DND-41 (cell line): ENCODE measurements around the gene TMEM181.

Experiments used
- ATAC-seq: fragments of 200-7000 bp; cut with Tn5 transposase; 3 replicates; pipeline ENCODE4 v1.9.1; 2021; ENCODE audit warnings: low read depth; ENCODE audit not compliant: insufficient read depth
- DNase-seq: peaks from one replicate; pipeline ENCODE4 v3.0.0-alpha.2; 2020
- H2AFZ ChIP-seq: 2 replicates; pipeline ENCODE4 v1.6.0; 2012; ENCODE audit warnings: low read depth, low read length
- H3K27ac ChIP-seq: 2 replicates; pipeline ENCODE4 v1.5.1; 2012; ENCODE audit warnings: low read length, inconsistent platforms
- H3K27me3 ChIP-seq: fragments of 200-600 bp; sonication (generic); 2 replicates; pipeline ENCODE4 v1.6.0; 2012; ENCODE audit warnings: low read length, mild to moderate bottlenecking, inconsistent platforms; ENCODE audit not compliant: insufficient read depth, poor library complexity
- H3K36me3 ChIP-seq: 2 replicates; pipeline ENCODE4 v1.5.1; 2012; ENCODE audit warnings: low read length, inconsistent platforms; ENCODE audit not compliant: insufficient read depth
- H3K4me1 ChIP-seq: 2 replicates; pipeline ENCODE4 v1.5.1; 2012; ENCODE audit warnings: mild to moderate bottlenecking, low read length; ENCODE audit not compliant: insufficient read depth
- H3K4me2 ChIP-seq: 2 replicates; pipeline ENCODE4 v1.6.0; 2012; ENCODE audit warnings: mild to moderate bottlenecking, moderate library complexity, low read length, inconsistent platforms; ENCODE audit not compliant: insufficient read depth
- H3K4me3 ChIP-seq, 2 experiments: fragments of 200-600 bp in 1 of 2; shearing (Covaris generic) in 1 of 2; 2 replicates each; pipeline ENCODE4 v1.5.1; 2012 to 2016; ENCODE audit warnings: inconsistent platforms in 2 of 2, low read length in 2 of 2, mild to moderate bottlenecking in 2 of 2, low read depth in 1 of 2, moderate library complexity in 1 of 2
- H3K79me2 ChIP-seq: 2 replicates; pipeline ENCODE4 v1.6.0; 2012; ENCODE audit warnings: low read length, inconsistent platforms; ENCODE audit not compliant: insufficient read depth
- H3K9ac ChIP-seq: 2 replicates; pipeline ENCODE4 v1.6.0; 2012; ENCODE audit warnings: low read depth, mild to moderate bottlenecking, inconsistent platforms, low read length, moderate library complexity
- H3K9me3 ChIP-seq: 2 replicates; pipeline ENCODE4 v1.5.1; 2012; ENCODE audit warnings: low read length, moderate library complexity, mild to moderate bottlenecking, inconsistent platforms; ENCODE audit not compliant: insufficient read depth, severe bottlenecking
- H4K20me1 ChIP-seq: 2 replicates; pipeline ENCODE4 v1.6.0; 2012; ENCODE audit warnings: low read length; ENCODE audit not compliant: insufficient read depth
- EZH2 ChIP-seq: IDR thresholded peaks from 3 replicates; pipeline ENCODE4 v1.6.1; 2012; ENCODE audit warnings: borderline replicate concordance, low read depth, mild to moderate bottlenecking, moderate library complexity, low read length, inconsistent platforms; ENCODE audit not compliant: severe bottlenecking
- TF ChIP-seq, protein P1 (sequence below): IDR thresholded peaks from 2 replicates; pipeline ENCODE4 v1.5.1; 2012; ENCODE audit warnings: borderline replicate concordance, low read length, moderate library complexity, mild to moderate bottlenecking; ENCODE audit not compliant: poor library complexity, severe bottlenecking; ENCODE audit errors: extremely low read depth

TMEM181 gene

DNA sequence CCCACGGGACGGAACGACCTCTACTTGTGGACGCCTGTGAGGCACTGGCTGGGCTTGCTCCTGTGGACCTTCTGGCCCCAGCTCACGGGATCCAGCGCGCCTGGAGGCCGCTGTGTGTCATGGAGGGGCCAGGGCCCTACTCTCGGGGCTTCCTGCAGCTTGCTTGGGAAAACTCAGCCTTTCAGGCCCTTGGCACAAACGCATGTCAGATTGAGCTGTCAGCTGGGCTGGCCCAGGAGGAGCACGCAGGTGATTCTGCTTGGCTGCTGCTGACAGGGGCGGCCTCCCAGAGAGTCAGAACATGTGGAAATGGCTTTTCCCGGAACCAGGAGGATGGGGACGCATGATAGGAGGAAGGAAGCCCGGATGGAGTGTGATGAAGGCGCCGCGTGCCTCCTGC, 39.7 kb downstream of the TMEM181 start:
- no peak overlapping the region for H3K4me2 ChIP-seq
- no peak overlapping the region for H3K4me3 ChIP-seq
- peaks cover 7% of the 10 kb centered on the region; the same call in 1 of the 2 replicates for H4K20me1 ChIP-seq
- no peak overlapping the region for H3K27ac ChIP-seq
- no peaks in the 10 kb centered on the region for H3K9me3 ChIP-seq
- no peaks in the 10 kb centered on the region for H3K4me1 ChIP-seq
- no peaks in the 10 kb centered on the region for H3K79me2 ChIP-seq
- ATAC-seq (no peak), DNase-seq (no peak)
- H3K27me3 ChIP-seq, result no peaks in the 10 kb centered on the region
- no peak overlapping the region for H2AFZ ChIP-seq
- TF ChIP-seq EZH2, result no peak
- TF ChIP-seq, protein P1, sequence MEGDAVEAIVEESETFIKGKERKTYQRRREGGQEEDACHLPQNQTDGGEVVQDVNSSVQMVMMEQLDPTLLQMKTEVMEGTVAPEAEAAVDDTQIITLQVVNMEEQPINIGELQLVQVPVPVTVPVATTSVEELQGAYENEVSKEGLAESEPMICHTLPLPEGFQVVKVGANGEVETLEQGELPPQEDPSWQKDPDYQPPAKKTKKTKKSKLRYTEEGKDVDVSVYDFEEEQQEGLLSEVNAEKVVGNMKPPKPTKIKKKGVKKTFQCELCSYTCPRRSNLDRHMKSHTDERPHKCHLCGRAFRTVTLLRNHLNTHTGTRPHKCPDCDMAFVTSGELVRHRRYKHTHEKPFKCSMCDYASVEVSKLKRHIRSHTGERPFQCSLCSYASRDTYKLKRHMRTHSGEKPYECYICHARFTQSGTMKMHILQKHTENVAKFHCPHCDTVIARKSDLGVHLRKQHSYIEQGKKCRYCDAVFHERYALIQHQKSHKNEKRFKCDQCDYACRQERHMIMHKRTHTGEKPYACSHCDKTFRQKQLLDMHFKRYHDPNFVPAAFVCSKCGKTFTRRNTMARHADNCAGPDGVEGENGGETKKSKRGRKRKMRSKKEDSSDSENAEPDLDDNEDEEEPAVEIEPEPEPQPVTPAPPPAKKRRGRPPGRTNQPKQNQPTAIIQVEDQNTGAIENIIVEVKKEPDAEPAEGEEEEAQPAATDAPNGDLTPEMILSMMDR, result no peak
- no peak overlapping the region for H3K9ac ChIP-seq
- peaks cover 73% of the 10 kb centered on the region for H3K36me3 ChIP-seq

DNA sequence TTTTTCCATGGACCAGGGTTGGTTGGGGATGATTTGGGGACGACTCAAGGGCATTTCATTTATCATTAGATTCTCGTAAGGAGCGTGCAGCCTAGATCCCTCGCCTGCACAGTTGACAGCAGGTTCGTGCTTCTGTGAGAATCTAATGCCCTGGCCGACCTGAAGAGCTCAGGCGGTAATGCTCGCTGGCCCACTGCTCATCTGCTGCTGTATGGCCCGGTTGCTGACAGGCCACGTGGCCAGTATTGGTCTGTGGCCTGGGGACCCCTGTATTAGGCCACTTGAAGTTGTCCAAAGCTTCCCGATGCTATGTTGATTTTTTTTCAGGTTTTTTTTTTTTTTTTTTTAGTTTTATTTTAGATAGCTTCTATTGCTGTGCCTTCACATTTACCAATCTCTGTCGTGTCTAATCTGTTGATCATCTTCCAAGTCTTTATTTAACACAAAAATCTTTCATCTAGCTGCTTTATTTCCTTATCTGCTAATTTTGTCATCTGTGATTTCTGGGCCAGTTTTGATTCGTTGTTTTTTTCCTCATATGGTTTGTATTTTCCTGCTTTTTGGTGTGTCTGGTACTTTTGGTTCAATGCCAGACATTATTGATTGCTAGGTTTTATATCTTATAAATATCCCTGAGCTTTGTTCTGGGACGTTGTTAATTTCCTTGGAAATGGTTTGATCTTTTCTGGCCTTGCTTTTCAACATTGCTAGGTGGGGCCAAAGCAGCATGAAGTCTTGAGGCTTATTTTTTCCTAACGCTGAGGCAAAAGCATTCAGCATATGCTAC, 43.6 kb downstream of the TMEM181 start:
- TF ChIP-seq, protein P1, result no peak
- no peak for TF ChIP-seq EZH2
- no peaks in the 10 kb centered on the region for H3K9me3 ChIP-seq
- peaks cover 73% of the 10 kb centered on the region for H3K36me3 ChIP-seq
- no peaks in the 10 kb centered on the region for H3K79me2 ChIP-seq
- H3K4me1 ChIP-seq, result no peaks in the 10 kb centered on the region
- no peak overlapping the region for H2AFZ ChIP-seq
- H3K4me3 ChIP-seq, result no peak overlapping the region
- ATAC-seq, result no peak
- no peak overlapping the region for H3K27ac ChIP-seq
- no peak overlapping the region for H3K4me2 ChIP-seq
- no peaks in the 10 kb centered on the region for H3K27me3 ChIP-seq
- peaks cover 5% of the 10 kb centered on the region; the same call in 1 of the 2 replicates for H4K20me1 ChIP-seq
- H3K9ac ChIP-seq, result no peak overlapping the region
- DNase-seq, result no peak

DNA sequence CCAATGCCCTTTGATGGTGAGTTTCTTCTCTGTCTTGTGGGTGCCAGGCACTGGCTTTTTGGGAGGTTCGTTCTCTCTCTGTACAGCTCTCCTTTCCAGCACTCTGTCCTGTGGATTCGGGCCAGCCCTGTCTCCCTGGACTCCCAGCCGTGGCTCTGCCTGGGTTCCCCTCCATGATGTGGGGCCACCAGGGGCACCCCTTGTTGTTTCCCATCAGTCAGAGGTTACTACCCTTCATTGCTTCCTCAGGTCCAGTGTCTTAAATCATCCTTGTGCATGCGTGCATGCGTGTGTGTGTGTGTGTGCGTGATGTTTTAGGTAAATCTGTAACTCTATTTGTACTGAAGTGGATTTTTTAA, 44.1 kb downstream of the TMEM181 start:
- ATAC-seq, result no peak
- H3K4me3 ChIP-seq, result no peak overlapping the region
- H2AFZ ChIP-seq, result no peak overlapping the region
- H3K79me2 ChIP-seq, result no peaks in the 10 kb centered on the region
- H3K27ac ChIP-seq, result no peak overlapping the region
- no peak for TF ChIP-seq EZH2
- TF ChIP-seq, protein P1, result no peak
- peaks cover 5% of the 10 kb centered on the region; the same call in 1 of the 2 replicates for H4K20me1 ChIP-seq
- H3K4me1 ChIP-seq, result no peaks in the 10 kb centered on the region
- H3K36me3 ChIP-seq, result peaks cover 76% of the 10 kb centered on the region
- DNase-seq, result no peak
- H3K9ac ChIP-seq, result no peak overlapping the region
- no peak overlapping the region for H3K4me2 ChIP-seq
- no peaks in the 10 kb centered on the region for H3K9me3 ChIP-seq
- H3K27me3 ChIP-seq, result no peaks in the 10 kb centered on the region
